MM.1S (cell line): ENCODE measurements around the gene MKNK2.

ENCODE experiments used
- EZH2 ChIP-seq: fragments of 300-600 bp; sonication (generic); optimal IDR thresholded peaks from 2 replicates; pipeline ENCODE3; 2017; ENCODE audit warnings: low read depth, mild to moderate bottlenecking, antibody characterized with exemption, low read length, mixed read lengths
- EZH2phosphoT487 ChIP-seq: fragments of 300-600 bp; sonication (generic); IDR thresholded peaks from 2 replicates; pipeline ENCODE4 v1.6.1; 2018; ENCODE audit warnings: antibody characterized with exemption, low read length
- TF ChIP-seq, protein P1 (sequence below): fragments of 300-600 bp; sonication (generic); IDR thresholded peaks from 2 replicates; pipeline ENCODE4 v1.5.1; 2016; ENCODE audit warnings: antibody characterized with exemption, low read length, mixed read lengths

DNA sequence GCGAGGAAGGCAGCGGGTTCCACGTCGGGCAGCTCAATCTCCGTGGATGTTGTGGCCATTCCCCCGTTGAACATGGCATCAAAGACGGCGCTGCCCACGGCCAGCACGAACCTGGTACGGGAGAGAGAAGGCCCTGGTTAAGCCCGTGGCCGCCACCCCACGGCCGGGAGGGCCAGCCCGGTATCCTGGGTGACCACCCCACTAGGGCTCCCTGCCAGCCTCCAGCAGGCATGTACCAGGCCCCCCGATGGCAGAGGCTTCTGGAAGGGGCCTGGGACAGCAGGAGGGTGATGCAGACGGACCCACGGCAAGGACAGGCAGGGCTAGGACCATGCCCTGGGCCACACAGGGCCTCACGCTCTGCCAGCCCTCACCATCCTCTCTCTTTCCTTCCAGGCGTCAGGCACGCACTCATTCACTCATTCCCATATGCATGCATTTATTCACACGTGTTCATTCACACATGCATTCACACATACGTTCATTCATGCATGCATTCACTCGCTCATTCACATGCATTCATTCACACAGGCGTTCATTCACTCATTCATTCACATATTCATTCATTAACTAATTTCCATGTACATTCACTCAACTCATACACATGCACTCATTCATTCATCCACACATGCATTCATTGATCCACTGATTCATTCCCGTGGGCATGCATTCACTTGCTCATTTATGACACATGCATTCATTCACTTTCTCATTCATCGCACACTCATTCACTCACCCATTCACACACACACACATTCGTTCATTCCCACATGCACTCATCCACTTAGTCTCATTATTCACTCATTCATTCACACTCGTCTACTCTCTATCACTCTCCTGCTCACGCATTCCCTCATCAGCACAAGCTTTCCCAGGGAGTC lies 53.5 kb downstream of the MKNK2 start:
- TF ChIP-seq, protein P1, sequence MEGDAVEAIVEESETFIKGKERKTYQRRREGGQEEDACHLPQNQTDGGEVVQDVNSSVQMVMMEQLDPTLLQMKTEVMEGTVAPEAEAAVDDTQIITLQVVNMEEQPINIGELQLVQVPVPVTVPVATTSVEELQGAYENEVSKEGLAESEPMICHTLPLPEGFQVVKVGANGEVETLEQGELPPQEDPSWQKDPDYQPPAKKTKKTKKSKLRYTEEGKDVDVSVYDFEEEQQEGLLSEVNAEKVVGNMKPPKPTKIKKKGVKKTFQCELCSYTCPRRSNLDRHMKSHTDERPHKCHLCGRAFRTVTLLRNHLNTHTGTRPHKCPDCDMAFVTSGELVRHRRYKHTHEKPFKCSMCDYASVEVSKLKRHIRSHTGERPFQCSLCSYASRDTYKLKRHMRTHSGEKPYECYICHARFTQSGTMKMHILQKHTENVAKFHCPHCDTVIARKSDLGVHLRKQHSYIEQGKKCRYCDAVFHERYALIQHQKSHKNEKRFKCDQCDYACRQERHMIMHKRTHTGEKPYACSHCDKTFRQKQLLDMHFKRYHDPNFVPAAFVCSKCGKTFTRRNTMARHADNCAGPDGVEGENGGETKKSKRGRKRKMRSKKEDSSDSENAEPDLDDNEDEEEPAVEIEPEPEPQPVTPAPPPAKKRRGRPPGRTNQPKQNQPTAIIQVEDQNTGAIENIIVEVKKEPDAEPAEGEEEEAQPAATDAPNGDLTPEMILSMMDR, result no peak
- TF ChIP-seq EZH2 (no peak), EZH2phosphoT487 (no peak)
